ENCODE measurements around the gene GSTA5.

DNA sequence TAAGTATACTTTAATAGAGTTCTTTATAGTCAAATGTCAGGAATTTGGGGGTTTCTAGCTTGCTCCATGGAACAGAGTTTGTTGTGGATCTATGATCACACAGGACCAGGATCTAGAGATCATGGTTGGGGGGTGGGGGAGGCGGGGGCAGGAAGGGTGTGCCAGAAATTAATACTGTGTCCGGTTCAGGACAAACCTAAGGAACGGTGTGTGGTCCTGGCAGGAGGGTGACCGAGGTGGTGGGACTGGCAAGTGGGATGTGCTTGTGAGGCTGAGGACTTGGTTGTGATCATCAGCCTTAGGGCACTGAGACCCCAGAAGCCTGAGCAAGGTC lies 41.0 kb upstream of the GSTA5 start:
- TF ChIP-seq POLR2A (IDR thresholded peaks at IDR 0.05) (no peak), EP300 (IDR thresholded peaks at IDR 0.05) (no peak)
- TF ChIP-seq, protein P1, sequence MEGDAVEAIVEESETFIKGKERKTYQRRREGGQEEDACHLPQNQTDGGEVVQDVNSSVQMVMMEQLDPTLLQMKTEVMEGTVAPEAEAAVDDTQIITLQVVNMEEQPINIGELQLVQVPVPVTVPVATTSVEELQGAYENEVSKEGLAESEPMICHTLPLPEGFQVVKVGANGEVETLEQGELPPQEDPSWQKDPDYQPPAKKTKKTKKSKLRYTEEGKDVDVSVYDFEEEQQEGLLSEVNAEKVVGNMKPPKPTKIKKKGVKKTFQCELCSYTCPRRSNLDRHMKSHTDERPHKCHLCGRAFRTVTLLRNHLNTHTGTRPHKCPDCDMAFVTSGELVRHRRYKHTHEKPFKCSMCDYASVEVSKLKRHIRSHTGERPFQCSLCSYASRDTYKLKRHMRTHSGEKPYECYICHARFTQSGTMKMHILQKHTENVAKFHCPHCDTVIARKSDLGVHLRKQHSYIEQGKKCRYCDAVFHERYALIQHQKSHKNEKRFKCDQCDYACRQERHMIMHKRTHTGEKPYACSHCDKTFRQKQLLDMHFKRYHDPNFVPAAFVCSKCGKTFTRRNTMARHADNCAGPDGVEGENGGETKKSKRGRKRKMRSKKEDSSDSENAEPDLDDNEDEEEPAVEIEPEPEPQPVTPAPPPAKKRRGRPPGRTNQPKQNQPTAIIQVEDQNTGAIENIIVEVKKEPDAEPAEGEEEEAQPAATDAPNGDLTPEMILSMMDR (IDR thresholded peaks at IDR 0.05) = no peak

Measured in tibial nerve (tissue), 4 donors.